Measurements from ENCODE around the gene CCT6A.
"Not testable (repeated sequence)": the region's sequence is repeated elsewhere in the genome, so short reads cannot be mapped to it uniquely, and the experiment has no call there.

The CCT6A gene

DNA sequence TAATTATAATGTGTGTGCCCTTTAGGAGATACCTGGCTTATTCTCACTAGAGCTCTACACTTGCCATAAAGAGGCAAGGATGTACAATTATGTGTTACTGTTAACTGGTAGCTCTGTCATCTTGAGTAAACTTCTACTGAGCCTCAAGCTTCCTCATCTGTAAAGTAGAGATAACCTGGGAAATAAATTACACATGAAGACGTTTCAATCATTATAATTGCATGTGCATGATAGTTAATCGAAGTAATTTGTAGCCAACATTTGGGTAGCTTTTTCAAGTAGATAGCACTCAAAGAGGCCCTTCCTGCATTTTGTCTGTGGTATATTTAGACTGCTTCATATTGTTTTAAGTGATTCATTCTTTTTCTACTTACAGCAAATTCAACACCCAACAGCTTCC is 2.4 kb downstream of the CCT6A start:
- no peak for DNase-seq

DNA sequence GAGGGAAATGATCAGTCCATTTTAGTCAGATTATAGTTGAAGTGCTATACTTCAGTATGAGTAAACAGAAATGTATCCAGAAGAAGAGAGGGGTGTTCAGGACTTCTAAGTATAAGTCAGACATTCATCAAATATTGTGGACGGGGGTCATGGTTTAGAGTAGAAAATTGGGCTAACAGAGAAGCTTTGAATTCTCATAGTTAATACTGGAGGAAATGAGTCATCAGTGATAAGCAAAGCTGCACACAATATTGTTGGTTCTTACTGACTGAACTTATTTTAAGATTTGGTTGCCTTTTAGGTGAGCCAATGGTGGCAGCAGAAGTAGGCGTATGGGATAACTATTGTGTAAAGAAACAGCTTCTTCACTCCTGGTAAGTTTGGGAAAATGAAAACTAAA is 10.8 kb downstream of the CCT6A start:
- DNase-seq: no peak

DNA sequence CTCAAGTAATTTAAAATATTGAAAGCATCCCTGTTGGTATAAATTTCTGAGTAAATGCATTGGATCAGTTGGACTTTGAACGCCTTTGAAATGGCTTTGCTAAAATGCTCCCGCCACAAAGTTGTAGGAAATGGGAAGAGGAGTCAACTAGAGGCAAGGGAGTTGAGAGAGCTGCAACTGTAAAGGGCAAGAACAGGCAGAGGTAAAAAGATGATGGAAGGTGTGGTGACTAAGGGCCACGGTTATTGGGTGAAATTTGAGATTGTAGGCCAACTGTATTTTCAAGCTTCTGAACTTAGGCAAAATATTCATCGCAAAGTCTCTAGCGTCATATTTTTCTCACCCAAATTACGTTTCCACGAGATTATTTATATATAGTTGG is 11.9 kb downstream of the CCT6A start:
- DNase-seq: no peak

DNA sequence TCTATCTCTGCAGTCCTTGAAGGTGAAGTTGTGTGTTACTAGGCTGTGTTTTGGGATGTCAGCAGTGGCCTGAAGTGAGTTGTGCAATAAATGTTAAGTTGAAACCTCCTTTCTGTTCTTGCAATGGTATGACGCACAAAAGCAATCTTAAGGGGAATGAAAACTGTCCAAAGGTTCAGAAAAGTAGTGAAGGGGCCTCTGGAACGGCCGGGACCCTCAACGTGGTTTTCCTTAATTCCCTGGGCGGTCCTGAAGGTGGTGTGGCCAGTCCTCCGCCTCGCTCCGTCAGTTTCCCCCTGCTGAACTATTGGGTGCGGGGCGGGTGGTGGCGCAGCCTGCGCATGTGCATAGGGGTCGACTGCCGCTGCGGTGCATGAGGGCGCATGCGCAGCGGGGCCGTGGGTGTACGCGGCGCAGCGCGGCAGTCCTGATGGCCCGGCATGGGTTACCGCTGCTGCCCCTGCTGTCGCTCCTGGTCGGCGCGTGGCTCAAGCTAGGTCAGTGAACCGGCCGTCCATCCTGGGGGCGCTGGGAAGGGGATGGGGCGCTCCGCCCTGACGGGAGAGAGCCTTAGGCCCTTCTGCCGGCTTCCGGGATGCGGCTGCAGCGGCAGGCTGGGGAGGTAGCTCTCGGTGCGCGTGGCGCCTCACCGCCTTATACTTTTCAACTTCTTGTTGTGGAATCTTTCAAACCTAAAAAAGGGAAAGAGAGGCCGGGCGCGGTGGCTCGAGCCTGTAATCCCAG is 12.5 kb downstream of the CCT6A start, which contains the start of gene SUMF2:
Gene SUMF2, plus strand, starts transcription at position 405 of the 744 bp plus-strand sequence. Its CDS starts 26 bp downstream, at position 431.
- peak; percentile 87 for DNase-seq

DNA sequence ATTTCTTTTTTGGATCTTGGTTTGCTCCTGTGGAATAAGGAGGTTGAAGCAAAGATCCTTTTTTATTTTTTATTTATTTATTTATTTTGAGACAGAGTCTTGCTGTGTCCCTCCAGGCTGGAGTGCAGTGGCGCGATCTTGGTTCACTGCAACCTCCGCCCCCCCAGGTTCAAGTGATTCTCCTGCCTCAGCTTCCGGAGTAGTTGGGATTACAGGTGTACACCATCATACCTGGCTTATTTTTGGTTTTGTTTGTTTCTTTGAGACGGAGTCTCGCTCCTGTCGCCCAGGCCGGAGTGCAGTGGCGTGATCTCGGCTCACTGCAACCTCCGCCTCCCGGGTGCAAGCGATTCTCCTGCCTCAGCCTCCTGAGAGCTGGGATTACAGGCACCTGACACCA is 14.8 kb downstream of the CCT6A start:
- DNase-seq: not testable (repeated sequence)

DNA sequence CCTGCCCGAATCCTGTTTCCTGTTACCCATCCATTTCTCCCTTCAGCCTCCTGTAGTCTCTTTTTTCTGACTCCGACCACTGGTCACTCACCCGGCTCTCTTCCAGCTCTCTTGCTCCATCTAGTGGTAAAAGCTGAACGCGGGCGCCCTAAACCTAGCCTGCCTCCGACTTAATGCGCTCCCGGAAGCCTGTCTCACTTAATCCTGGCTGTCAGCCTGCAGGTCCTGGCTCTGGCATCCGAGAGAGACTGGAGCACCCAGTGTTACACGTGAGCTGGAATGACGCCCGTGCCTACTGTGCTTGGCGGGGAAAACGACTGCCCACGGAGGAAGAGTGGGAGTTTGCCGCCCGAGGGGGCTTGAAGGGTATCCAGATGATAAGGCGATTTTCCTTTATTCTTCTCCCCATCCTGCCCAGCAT is 22.8 kb downstream of the CCT6A start:
- DNase-seq: peak; percentile 66

DNA sequence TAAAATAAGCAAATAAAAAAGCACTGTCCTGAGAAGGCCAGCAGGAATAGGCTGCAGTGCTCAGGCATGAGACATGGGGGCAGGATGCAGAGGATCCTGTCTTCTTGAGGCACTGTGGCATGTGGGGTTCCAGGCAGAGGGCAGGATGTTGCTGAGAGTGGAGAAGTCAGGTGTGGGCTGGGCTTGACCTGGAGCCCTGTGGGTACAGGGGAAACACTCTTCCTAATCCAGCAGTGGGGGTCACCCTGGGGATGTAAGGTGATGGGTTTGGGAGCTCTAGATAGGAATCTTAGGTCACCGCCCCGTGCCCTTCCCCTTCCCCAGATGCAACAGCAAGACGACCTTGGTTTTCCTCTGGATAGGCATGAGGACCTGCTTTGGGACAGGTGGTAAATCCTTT is 26.1 kb downstream of the CCT6A start:
- DNase-seq: no peak

DNA sequence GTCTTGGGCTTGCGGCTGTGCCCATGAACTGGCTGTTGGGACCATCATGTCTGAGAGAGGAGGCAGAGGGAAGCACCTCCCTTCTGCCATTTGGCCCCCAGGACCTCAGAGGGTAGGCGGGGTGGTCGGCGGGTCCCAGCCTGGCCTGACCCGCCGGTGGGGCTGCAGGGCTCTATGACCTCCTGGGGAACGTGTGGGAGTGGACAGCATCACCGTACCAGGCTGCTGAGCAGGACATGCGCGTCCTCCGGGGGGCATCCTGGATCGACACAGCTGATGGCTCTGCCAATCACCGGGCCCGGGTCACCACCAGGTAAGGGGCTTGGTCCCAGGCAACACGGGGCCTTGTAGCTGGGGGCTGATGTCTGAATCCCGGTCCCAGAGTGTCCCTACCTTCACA is 26.6 kb downstream of the CCT6A start:
- no peak for DNase-seq

DNA sequence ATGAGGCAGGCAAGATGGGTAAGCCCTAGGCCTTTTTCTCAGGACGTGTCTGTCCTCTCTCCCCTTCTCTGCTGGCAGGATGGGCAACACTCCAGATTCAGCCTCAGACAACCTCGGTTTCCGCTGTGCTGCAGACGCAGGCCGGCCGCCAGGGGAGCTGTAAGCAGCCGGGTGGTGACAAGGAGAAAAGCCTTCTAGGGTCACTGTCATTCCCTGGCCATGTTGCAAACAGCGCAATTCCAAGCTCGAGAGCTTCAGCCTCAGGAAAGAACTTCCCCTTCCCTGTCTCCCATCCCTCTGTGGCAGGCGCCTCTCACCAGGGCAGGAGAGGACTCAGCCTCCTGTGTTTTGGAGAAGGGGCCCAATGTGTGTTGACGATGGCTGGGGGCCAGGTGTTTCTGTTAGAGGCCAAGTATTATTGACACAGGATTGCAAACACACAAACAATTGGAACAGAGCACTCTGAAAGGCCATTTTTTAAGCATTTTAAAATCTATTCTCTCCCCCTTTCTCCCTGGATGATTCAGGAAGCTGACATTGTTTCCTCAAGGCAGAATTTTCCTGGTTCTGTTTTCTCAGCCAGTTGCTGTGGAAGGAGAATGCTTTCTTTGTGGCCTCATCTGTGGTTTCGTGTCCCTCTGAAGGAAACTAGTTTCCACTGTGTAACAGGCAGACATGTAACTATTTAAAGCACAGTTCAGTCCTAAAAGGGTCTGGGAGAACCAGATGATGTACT is 28.1 kb downstream of the CCT6A start:
- no peak for DNase-seq

DNA sequence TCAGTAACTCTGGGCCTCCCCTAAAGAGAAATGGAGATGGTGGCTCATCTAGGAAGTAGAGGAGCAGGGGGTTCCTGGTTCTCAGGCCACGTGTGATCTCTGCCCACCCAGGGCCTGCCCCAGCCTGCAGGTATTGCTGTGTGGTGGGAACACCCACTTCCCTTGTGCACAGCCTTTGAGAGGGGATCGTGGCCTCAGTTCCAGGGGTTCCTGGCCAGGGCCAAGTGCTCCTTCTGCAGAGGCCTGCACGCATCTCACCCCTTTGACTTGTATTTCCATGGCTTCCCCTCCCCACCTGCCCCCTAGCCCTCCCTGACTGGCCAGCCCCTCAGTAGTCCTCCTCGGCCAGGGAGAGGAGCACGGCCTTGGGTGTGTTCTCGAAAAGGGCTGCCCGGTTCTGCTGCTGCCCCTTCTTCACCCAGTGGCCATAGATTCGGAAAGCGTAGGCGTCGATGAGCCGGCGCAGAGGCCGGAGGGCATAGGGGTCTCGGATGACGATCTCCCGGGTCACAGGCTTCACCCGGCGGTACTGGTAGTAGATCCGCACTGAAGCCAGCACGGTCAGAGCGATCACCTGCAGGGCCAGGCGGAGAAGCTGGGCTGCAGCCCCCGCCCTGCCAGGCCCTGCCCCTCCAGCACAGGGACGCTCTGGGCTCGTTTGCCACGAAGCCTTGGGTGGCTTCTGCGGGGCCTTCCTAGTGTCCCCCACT is 29.3 kb downstream of the CCT6A start:
- DNase-seq: not testable (repeated sequence)

DNA sequence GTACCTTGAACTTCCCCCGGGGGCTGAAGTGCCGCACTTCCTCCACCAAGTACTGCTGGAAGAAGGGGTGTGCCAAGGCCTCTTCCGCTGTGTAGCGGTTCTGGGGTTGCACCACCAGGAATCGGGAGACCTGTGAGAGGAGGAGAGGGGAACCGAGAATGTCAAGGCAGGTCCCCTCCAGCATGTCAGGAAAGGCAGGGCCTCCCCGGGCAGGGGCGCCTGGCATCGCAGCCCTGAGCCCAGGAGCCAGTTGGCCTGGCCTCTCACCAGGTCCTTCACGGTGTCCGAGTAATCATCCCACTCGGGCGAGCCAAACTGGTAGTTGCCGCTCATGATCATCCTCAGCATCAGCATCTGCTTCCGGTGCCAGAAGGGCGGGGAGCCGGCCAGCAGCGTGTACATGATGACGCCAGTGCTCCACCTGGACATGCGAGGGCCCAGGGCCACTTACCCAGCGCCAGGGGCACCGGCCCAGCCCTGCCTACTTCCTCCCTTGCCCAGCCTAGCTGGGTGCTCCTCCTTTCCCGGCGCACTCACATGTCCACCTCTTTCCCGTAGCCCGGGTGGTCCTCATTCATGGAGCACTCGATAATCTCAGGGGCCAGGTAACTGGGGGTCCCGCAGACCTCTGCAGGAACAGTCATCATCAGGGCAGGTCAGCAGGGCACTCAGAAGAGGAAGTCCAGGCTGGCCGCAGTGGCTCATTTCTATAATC is 30.2 kb downstream of the CCT6A start:
- no peak for DNase-seq

DNA sequence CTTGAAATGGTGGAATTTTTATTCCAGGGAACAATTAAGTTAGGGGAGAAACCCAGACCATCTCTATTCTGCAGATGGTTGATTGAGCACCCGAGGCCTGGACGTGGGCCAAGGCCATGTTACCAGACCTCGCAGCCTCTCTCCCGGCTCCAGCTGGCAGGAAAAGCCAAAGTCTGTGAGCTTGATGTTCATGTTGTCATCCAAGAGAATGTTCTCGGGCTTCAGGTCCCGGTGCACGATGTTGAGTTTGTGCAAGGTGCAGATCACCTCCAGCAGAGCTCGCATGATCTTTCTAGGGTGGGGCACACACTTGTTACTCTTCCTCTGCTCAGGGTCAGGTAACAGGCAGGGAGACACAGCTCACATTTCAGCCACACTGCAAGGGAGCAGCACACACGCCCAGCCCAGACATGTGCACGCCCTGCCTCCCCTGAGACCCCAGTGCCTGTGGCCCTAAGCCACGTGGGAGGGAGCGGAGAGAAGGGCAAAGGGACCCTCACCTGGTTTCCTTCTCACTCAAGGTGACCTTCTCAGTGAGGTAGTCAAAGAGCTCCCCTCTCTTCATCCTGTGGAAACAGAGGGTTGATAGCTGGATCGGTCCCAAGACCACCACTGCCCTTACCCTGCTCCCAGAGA is 31.7 kb downstream of the CCT6A start:
- no peak for DNase-seq

DNA sequence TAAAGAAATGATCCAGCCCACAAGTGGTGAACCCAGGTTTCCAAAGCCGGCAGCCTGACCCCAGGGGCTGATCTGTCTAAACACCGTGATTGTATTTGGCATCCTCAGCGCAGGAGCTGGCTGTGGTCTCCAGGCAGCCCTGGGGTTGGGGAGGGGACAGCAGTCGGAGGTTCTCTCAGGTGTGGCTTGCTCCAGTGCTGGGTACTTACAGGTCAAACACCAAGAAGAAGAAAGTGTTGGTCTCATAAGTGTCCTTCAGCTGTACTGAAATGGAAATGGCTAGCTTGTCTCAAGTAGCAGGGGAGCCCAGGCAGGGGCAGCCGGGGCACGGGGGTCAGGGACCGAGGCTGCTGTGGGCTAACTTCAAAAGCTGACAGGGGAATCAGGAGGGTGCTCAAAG is 35.2 kb downstream of the CCT6A start:
- no peak for DNase-seq

DNA sequence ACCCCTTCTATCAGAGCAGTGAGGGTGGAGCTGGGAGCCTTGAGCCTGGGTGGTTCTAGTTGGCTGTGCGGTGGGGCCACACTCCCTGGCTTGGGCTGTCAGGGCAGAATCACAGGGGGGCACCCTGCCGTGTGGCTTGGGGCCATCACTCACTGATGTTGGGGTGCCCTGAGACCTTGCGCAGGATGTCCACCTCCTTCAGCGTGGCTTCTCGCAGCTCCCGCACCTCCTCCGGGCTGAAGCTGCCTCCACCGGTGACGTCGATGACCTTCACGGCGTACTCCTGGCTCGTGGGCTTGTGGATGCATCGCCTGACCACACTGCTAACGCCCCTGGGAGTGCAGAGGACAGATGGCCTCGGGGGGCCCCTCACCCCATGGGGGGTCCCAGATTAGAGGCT is 35.9 kb downstream of the CCT6A start:
- no peak for DNase-seq

DNA sequence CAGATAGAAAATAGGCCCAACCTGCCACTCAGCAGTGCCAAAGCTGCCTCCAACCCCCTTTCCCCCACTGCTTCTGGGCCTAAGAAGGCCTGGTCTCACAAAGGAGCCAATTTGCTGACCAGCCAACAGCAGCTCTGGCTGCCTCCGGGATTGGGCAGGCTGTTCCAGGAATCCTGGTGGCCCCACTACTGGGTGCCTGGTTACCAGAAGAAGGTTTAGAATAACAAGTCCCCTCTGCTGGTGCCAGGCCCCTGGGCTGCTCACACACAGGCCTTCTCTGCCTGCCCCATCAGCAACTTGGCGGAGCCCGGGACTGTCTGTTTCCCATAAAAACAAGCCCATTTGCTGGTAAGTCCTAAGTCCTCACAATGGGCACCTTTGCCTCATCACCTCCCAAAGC is 40.0 kb downstream of the CCT6A start:
- DNase-seq: no peak

DNA sequence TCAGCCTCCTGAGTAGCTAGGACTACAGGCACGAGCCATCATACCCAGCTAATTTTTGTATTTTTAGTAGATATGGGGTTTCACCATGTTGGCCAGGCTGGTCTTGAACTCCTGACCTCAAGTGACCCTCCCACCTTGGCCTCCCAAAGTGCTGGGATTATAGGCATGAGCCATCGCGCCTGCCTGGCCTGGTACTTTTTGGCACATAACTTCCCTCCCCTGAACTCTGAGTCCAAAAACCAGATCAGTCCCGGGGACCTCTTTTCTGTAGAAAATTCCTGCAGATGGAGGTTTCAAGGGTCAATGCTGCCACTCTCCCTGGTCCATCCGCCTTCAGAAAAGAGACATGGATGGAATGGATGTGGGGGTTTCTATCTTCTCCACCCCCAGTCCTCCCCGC is 40.8 kb downstream of the CCT6A start:
- DNase-seq: not testable (repeated sequence)

DNA sequence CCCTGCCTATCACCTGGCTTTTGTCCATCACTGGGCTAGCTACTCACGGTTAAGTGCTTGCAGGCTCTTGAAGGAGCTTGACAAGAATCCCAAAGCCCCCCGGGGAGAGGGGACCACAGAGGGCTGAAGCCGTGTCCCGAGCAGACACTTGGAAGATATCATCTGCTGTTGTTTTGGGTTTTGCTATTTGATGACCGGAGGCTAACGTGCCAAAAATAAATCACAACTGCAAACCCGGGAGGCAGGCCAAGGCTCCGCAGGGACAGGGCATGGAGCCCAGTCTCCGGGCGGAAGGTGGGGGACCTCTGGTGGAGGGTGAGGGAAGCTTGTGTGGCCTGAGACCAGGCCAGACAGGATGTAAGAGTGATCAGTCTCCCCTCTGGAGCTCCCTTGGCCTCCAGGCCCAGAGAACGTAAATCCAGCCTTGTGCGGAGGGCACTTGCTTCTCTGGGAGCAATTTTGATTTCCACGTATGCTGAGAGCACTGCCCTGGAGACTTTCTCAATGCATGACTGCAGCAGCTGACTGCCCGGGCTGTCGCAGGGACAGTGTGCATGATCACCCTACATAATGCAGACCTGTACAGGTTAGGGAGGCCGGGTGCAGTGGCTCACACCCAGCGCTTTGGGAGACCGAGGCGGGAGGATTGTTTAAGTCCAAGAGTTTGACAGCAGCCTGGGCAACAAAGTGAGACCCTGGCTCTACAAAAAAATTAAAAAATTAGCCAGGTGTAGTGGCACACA is 41.4 kb downstream of the CCT6A start, which contains the start of gene PHKG1:
Gene PHKG1, minus strand, starts transcription at position 164 of the 743 bp plus-strand sequence. CDS start 4,011 bp downstream, outside the sequence.
- DNase-seq: no peak

DNA sequence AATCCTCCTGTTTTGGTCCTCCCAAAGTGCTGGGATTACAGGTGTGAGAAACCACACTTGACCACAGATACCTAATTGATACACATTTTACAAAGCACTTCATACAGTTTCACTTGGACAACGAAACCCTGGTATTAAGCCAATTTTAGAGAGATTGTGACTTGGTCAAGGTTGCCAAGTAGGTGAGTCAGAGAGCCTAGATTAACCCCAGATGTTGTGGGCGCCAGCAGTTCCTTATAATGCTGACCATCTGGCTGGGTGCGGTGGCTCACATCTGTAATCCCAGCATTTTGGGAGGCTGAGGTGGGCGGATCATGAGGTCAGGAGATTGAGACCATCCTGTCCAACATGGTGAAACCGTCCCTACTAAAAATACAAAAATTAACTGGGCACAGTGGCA is 46.1 kb downstream of the CCT6A start:
- DNase-seq: no peak

DNA sequence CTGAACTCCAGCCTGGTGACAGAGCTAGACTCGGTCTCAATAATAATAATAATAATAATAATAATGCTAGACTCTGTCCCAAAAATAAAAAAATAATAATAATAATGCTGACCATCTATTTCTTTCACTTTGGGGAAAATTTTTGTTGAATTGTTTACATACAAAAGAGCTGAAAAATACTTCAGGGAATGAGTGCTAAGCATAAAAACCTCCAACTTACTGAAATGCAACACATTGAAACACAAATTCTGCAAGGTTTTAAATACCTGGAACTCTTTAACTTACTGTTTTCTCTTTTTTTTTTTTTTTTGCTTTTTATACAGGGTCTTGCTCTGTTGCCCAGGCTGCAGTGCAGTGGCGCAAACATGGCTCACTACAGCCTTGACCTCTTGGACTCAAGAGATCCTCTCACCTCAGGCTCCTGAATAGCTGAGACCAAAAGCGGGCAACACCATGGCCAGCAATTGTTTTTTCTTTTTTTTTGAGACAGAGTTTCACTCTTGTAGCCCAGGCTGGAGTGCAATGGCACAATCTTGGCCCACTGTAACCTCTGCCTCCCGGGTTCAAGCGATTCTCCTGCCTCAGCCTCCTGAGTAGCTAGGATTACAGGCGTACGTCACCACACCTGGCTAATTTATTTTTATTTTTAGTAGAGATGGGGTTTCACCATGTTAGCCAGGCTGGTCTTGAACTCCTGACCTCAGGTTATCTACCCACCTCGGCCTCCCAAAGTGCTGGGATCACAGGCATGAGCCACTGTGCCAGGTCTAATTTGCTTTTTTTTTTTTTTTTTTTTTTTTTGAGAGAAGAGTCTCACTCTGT is 46.8 kb downstream of the CCT6A start:
- not testable (repeated sequence) for DNase-seq

DNA sequence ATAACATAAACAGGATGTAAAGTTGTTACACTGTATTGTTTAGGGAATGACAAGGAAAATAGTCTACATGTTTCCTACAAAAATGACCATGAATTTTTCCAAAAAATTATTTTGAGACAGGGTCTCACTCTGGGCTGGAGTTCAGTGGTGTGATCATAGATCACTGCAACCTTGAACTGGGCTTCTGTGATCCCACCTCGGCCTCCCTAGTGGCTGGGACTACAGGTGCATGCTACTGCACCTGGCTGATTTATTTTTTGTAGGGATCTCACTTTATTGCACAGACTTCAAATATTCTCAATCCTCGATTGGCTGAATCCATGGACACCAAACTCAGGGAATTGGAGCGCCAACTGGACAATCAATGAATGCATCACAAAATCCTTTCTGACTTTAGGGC is 48.1 kb downstream of the CCT6A start:
- DNase-seq: no peak

DNA sequence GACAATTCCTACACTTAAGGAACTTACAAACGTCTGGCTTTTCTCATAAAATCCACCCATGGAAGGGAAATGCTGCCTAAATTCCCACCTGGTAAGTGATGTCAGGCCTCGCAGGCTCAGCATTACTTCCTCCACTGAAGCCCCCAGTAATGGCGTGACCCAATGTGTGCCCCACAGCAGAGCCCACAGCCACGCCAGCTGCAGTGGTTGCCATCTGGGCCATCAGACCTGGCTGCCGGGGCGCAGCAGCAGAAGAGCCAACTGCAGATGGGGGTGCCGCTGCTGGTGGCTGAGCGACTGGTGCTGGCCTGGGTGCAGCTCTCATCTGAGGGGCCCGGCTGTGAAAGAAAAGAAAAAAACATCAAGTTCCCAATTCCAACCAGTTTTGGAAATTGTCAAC is 52.6 kb downstream of the CCT6A start:
- DNase-seq: not testable (repeated sequence)

Measured in stimulated activated CD4-positive, alpha-beta T cell treated with anti-CD3 and anti-CD28 coated beads, Interleukin-1b, Interleukin-23, amount 100 ng/mL, for 48 hours (primary cell).